Neural cell (in vitro differentiated cells): ENCODE measurements around the gene LPIN1. TPM values are rescaled to one million over a fixed set of nuclear protein-coding genes. Genes with fewer than 3 reads are reported as not detected.

Experiments used
- H2AFZ ChIP-seq: fragments of 200-600, 300-800 bp; sonication (generic), shearing (Covaris generic); 2 replicates; pipeline ENCODE4 v1.6.0; 2014; ENCODE audit warnings: low read depth, mild to moderate bottlenecking, antibody characterized with exemption, low read length, moderate library complexity
- H3F3A ChIP-seq: fragments of 200-600 bp; shearing (Covaris generic); 2 replicates; pipeline ENCODE4 v1.6.1; 2016; ENCODE audit warnings: mild to moderate bottlenecking, moderate library complexity, mixed read lengths, antibody characterized with exemption, low read length; ENCODE audit not compliant: insufficient read depth, poor library complexity, severe bottlenecking
- H3K27ac ChIP-seq: fragments of 200-600, 300-800 bp; sonication (generic), shearing (Covaris generic); 2 replicates; pipeline ENCODE4 v1.5.1; 2014; ENCODE audit warnings: mild to moderate bottlenecking, low read length, moderate library complexity
- H3K27me3 ChIP-seq: fragments of 300-800, 200-600 bp; sonication (generic), shearing (Covaris generic); 2 replicates; pipeline ENCODE4 v1.6.0; 2014; ENCODE audit warnings: mild to moderate bottlenecking, low read depth, low read length, moderate library complexity; ENCODE audit not compliant: insufficient read depth
- H3K36me3 ChIP-seq: fragments of 300-800, 200-600 bp; sonication (generic), shearing (Covaris generic); 2 replicates; pipeline ENCODE4 v1.5.1; 2014; ENCODE audit warnings: mild to moderate bottlenecking, antibody characterized with exemption, low read length, moderate library complexity; ENCODE audit not compliant: insufficient read depth
- H3K4me2 ChIP-seq: fragments of 300-800, 200-600 bp; sonication (generic), shearing (Covaris generic); 2 replicates; pipeline ENCODE4 v1.6.0; 2014; ENCODE audit warnings: mild to moderate bottlenecking, low read length
- H3K4me3 ChIP-seq: fragments of 300-800, 200-600 bp; sonication (generic), shearing (Covaris generic); 2 replicates; pipeline ENCODE4 v1.5.1; 2014; ENCODE audit warnings: mild to moderate bottlenecking, low read length, moderate library complexity
- H3K79me2 ChIP-seq: fragments of 200-600 bp; shearing (Covaris generic); replicated peaks from 2 replicates; pipeline ENCODE4 v1.6.0; 2014; ENCODE audit warnings: mild to moderate bottlenecking, low read length, moderate library complexity; ENCODE audit not compliant: insufficient read depth
- H3K9ac ChIP-seq: fragments of 300-800, 200-600 bp; sonication (generic), shearing (Covaris generic); 2 replicates; pipeline ENCODE4 v1.6.1; 2016; ENCODE audit warnings: mild to moderate bottlenecking, low read length, mixed read lengths
- H3K9me2 ChIP-seq: fragments of 200-600 bp; shearing (Covaris generic); 2 replicates; pipeline ENCODE4 v1.6.1; 2016; ENCODE audit warnings: mild to moderate bottlenecking, low read length, mixed read lengths; ENCODE audit not compliant: insufficient read depth
- H3K9me3 ChIP-seq: fragments of 200-600, 300-800 bp; sonication (generic), shearing (Covaris generic); 2 replicates; pipeline ENCODE4 v1.6.1; 2016; ENCODE audit warnings: mild to moderate bottlenecking, mixed run types, low read length, moderate library complexity, mixed read lengths
- H4K20me1 ChIP-seq: fragments of 200-600 bp; shearing (Covaris generic); 2 replicates; pipeline ENCODE4 v1.6.1; 2016; ENCODE audit warnings: mild to moderate bottlenecking, mixed run types; ENCODE audit not compliant: insufficient read depth
- EP300 ChIP-seq: fragments of 450-650 bp; conservative IDR thresholded peaks from 2 replicates; pipeline ENCODE4 v1.6.1; 2014; ENCODE audit warnings: antibody characterized with exemption, mild to moderate bottlenecking, moderate library complexity; ENCODE audit not compliant: poor library complexity, severe bottlenecking
- EZH2 ChIP-seq: fragments of 200-600, 300-800 bp; shearing (Covaris generic), sonication (generic); IDR thresholded peaks from 2 replicates; pipeline ENCODE4 v1.6.1; 2014; ENCODE audit warnings: antibody characterized with exemption, low read length, borderline replicate concordance, mild to moderate bottlenecking; ENCODE audit not compliant: insufficient read depth, poor library complexity, severe bottlenecking
- MXI1 ChIP-seq: fragments of 450-650 bp; conservative IDR thresholded peaks from 2 replicates; pipeline ENCODE4 v1.6.1; 2014; ENCODE audit warnings: antibody characterized with exemption, mild to moderate bottlenecking; ENCODE audit not compliant: poor library complexity, severe bottlenecking
- POLR2AphosphoS5 ChIP-seq: IDR thresholded peaks from 2 replicates; pipeline ENCODE4 v1.6.1; 2012
- RAD21 ChIP-seq: fragments of 450-650 bp; conservative IDR thresholded peaks from 2 replicates; pipeline ENCODE4 v1.6.1; 2014; ENCODE audit warnings: antibody characterized with exemption, mild to moderate bottlenecking, moderate library complexity
- SMC3 ChIP-seq: fragments of 450-650 bp; conservative IDR thresholded peaks from 2 replicates; pipeline ENCODE4 v1.6.1; 2014; ENCODE audit warnings: antibody characterized with exemption, mild to moderate bottlenecking, moderate library complexity; ENCODE audit not compliant: poor library complexity
- TAF1 ChIP-seq: IDR thresholded peaks from 2 replicates; pipeline ENCODE4 v1.6.1; 2012; ENCODE audit warnings: low read depth
- polyA plus RNA-seq: library from polyadenylated mRNA; depleted of rRNA; stranded (reverse); fragments of >200 nt; gene quantifications from 2 replicates; pipeline ENCODE4 v1.2.3, GENCODE V29; 2014
- TF ChIP-seq, protein P1 (sequence below): fragments of 450-650 bp; IDR thresholded peaks from 2 replicates; pipeline ENCODE4 v1.5.1; 2014; ENCODE audit warnings: antibody characterized with exemption, mild to moderate bottlenecking, moderate library complexity; ENCODE audit not compliant: poor library complexity, severe bottlenecking
- TF ChIP-seq, protein P2 (sequence below): IDR thresholded peaks from 2 replicates; pipeline ENCODE4 v1.6.1; 2012; ENCODE audit warnings: borderline replicate concordance

The LPIN1 gene
- polyA plus RNA-seq, 1 donor from 2014 or later = 47.5 TPM

DNA sequence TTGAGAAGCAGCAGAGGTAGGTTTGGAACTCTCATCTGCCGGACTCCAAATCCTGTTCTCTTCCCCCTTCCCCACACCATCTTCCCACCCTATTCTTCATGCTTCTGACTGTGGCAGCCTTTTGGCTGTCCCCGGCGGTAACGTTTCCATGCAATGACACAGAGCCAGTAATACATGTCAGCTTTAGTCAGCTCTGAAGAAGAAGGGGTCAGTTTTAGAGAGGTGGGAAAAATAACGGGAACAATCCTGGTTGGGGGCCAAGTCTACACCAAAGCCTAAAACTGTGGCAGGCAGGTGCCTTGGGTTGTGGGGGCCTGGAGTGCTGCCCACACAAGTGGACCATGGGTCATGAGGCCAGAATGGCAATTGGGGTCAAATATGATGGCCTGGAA is 106.8 kb downstream of the LPIN1 start:
- TF ChIP-seq MXI1 (no peak), EZH2 (no peak)
- no peak overlapping the region for H2AFZ ChIP-seq
- H3F3A ChIP-seq = no peaks in the 10 kb centered on the region
- H4K20me1 ChIP-seq = no peaks in the 10 kb centered on the region
- no peaks in the 10 kb centered on the region for H3K79me2 ChIP-seq
- no peaks in the 10 kb centered on the region for H3K27me3 ChIP-seq
- H3K9ac ChIP-seq = no peak overlapping the region
- H3K4me3 ChIP-seq = no peak overlapping the region
- no peak overlapping the region for H3K27ac ChIP-seq
- H3K36me3 ChIP-seq = no peaks in the 10 kb centered on the region
- H3K9me2 ChIP-seq = no peaks in the 10 kb centered on the region
- H3K9me3 ChIP-seq = no peaks in the 10 kb centered on the region
- no peak overlapping the region for H3K4me2 ChIP-seq

DNA sequence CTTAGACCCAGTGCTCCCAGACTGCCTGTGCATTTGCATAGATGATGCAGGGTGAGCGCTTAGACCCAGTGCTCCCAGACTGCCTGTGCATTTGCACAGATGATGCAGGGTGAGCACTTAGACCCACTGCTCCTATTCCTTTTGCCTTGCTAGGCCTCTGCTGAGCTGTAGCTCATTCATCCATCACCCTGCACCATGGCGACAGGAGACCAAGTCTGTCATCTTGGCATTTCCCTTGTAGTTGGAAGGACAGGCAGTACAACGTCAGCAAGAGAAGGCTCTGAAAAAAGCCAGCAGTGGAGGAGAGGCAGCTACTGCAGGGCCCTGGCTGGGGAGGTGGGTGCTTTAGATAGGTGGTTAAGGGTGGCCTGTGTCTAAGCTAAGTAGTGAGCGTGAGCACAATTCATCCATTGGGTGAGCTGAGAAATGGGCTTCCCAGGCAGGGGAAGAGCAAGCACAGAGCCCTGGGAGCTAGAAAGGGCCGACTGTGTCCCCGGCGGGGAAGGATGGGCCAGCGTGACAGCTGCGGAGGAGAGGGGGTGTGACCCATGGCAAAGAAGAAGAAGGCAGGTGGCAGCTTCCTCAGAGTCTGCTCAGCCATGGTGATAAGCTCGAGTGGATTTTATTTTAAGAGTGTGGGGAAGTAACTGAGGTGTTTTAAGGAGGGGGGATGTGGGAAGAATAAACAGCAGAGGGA is 108.8 kb downstream of the LPIN1 start:
- Histone ChIP-seq H3K79me2 (no peaks in the 10 kb centered on the region), H3K9ac (no peak overlapping the region), H3F3A (no peaks in the 10 kb centered on the region), H2AFZ (no peak overlapping the region), H3K36me3 (no peaks in the 10 kb centered on the region), H3K4me3 (no peak overlapping the region), H4K20me1 (no peaks in the 10 kb centered on the region), H3K9me2 (no peaks in the 10 kb centered on the region), H3K4me2 (no peak overlapping the region), H3K9me3 (no peaks in the 10 kb centered on the region), H3K27me3 (no peaks in the 10 kb centered on the region), H3K27ac (no peak overlapping the region)
- TF ChIP-seq EZH2 = no peak
- TF ChIP-seq, protein P1, sequence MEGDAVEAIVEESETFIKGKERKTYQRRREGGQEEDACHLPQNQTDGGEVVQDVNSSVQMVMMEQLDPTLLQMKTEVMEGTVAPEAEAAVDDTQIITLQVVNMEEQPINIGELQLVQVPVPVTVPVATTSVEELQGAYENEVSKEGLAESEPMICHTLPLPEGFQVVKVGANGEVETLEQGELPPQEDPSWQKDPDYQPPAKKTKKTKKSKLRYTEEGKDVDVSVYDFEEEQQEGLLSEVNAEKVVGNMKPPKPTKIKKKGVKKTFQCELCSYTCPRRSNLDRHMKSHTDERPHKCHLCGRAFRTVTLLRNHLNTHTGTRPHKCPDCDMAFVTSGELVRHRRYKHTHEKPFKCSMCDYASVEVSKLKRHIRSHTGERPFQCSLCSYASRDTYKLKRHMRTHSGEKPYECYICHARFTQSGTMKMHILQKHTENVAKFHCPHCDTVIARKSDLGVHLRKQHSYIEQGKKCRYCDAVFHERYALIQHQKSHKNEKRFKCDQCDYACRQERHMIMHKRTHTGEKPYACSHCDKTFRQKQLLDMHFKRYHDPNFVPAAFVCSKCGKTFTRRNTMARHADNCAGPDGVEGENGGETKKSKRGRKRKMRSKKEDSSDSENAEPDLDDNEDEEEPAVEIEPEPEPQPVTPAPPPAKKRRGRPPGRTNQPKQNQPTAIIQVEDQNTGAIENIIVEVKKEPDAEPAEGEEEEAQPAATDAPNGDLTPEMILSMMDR = no peak
- no peak for TF ChIP-seq SMC3
- TF ChIP-seq POLR2AphosphoS5 = no peak
- TF ChIP-seq MXI1 = no peak
- no peak for TF ChIP-seq EP300
- TF ChIP-seq, protein P2, sequence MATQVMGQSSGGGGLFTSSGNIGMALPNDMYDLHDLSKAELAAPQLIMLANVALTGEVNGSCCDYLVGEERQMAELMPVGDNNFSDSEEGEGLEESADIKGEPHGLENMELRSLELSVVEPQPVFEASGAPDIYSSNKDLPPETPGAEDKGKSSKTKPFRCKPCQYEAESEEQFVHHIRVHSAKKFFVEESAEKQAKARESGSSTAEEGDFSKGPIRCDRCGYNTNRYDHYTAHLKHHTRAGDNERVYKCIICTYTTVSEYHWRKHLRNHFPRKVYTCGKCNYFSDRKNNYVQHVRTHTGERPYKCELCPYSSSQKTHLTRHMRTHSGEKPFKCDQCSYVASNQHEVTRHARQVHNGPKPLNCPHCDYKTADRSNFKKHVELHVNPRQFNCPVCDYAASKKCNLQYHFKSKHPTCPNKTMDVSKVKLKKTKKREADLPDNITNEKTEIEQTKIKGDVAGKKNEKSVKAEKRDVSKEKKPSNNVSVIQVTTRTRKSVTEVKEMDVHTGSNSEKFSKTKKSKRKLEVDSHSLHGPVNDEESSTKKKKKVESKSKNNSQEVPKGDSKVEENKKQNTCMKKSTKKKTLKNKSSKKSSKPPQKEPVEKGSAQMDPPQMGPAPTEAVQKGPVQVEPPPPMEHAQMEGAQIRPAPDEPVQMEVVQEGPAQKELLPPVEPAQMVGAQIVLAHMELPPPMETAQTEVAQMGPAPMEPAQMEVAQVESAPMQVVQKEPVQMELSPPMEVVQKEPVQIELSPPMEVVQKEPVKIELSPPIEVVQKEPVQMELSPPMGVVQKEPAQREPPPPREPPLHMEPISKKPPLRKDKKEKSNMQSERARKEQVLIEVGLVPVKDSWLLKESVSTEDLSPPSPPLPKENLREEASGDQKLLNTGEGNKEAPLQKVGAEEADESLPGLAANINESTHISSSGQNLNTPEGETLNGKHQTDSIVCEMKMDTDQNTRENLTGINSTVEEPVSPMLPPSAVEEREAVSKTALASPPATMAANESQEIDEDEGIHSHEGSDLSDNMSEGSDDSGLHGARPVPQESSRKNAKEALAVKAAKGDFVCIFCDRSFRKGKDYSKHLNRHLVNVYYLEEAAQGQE = no peak
- no peak for TF ChIP-seq TAF1
- TF ChIP-seq RAD21 = no peak

DNA sequence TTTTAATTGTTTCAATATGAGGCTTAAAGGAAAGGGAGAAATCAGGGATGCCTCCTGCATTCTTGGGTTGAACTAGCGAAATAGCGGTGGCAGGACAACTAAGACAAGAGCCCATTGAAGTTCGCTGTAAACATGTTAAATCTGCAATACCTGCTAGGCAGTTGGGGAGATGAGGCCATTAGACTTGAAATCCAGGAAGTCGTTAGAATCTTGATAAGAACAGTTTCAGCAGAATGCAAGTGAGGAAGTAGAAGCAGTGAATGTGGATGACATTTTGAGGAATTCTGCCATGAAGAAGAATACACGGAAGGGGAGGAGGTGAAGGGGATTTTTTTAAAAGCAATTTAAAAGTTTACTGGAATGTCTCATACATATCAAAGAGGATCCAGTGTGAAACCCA is 109.7 kb downstream of the LPIN1 start:
- Histone ChIP-seq H2AFZ (no peak overlapping the region), H3K9me2 (no peaks in the 10 kb centered on the region), H3K79me2 (no peaks in the 10 kb centered on the region), H3K4me3 (no peak overlapping the region), H3K27ac (no peak overlapping the region), H3K9me3 (peaks cover 4% of the 10 kb centered on the region), H3K9ac (no peak overlapping the region), H3K36me3 (no peaks in the 10 kb centered on the region), H3K4me2 (no peak overlapping the region), H3K27me3 (no peaks in the 10 kb centered on the region), H3F3A (no peaks in the 10 kb centered on the region), H4K20me1 (no peaks in the 10 kb centered on the region)
- no peak for TF ChIP-seq SMC3
- TF ChIP-seq, protein P2 = no peak
- TF ChIP-seq EP300 = no peak
- TF ChIP-seq, protein P1 = no peak
- TF ChIP-seq POLR2AphosphoS5 = no peak
- TF ChIP-seq TAF1 = no peak
- TF ChIP-seq MXI1 = no peak
- TF ChIP-seq EZH2 = no peak
- TF ChIP-seq RAD21 = no peak
